Measurements from ENCODE around the gene PLA2G15. TPM values are rescaled to one million over a fixed set of nuclear protein-coding genes. Genes with fewer than 3 reads are reported as not detected.

PLA2G15 gene
- total and polyA plus RNA-seq, 2 experiments from 2014 or later, result 24.2 to 31.7 TPM

- H3K27me3 ChIP-seq, result no peaks in the 10 kb centered on the region
- no peaks in the 10 kb centered on the region for H4K20me1 ChIP-seq (ENCODE audit: insufficient read depth, poor library complexity, severe bottlenecking)
- H3K36me3 ChIP-seq (replicated peaks; ENCODE audit: insufficient read depth, low read depth), result no peaks in the 10 kb centered on the region
- H3K27ac ChIP-seq, result no peak overlapping the region
- H3K9me3 ChIP-seq (ENCODE audit: low read depth), result no peaks in the 10 kb centered on the region
- DNase-seq (ENCODE audit: low spot score), result no peak
- no peaks in the 10 kb centered on the region for H3K9me2 ChIP-seq (replicated peaks; ENCODE audit: insufficient read depth)
- no peak overlapping the region for H3K4me3 ChIP-seq
- H3K4me2 ChIP-seq, result no peak overlapping the region
- H3K79me2 ChIP-seq, result no peaks in the 10 kb centered on the region
- TF ChIP-seq CTCF (IDR thresholded peaks at IDR 0.05; ENCODE audit: poor library complexity) (no peak), EZH2phosphoT487 (IDR thresholded peaks at IDR 0.05; ENCODE audit: low read depth, severe bottlenecking, unreplicated experiment) (no peak), EZH2 (IDR thresholded peaks at IDR 0.05; ENCODE audit: borderline replicate concordance) (no peak)
- 89% methylated on average over 6 of the region's 6 CpGs for WGBS (ENCODE audit: low lambda C conversion rate, missing lambda C conversion rate)
- H2AFZ ChIP-seq, result no peak overlapping the region
- H3K4me1 ChIP-seq (ENCODE audit: insufficient read depth), result peaks cover 30% of the 10 kb centered on the region
These were observed 51.5 kb downstream of the PLA2G15 start for GRCh38 chr16:68296693-68297092.

GRCh38 chr16:68297908-68298307 lies 52.7 kb downstream of the PLA2G15 start:
- Histone ChIP-seq H4K20me1 (ENCODE audit: insufficient read depth, poor library complexity, severe bottlenecking) (no peaks in the 10 kb centered on the region), H3K36me3 (replicated peaks; ENCODE audit: insufficient read depth, low read depth) (no peaks in the 10 kb centered on the region), H2AFZ (no peak overlapping the region), H3K4me1 (ENCODE audit: insufficient read depth) (peaks cover 30% of the 10 kb centered on the region), H3K4me2 (no peak overlapping the region), H3K27me3 (no peaks in the 10 kb centered on the region), H3K9me3 (ENCODE audit: low read depth) (no peaks in the 10 kb centered on the region), H3K79me2 (no peaks in the 10 kb centered on the region), H3K4me3 (no peak overlapping the region), H3K9me2 (replicated peaks; ENCODE audit: insufficient read depth) (no peaks in the 10 kb centered on the region), H3K27ac (peak overlapping the region; percentile 44)
- DNase-seq (ENCODE audit: low spot score), result peak; percentile 23
- 69% methylated on average over 3 of the region's 3 CpGs for WGBS (ENCODE audit: low lambda C conversion rate, missing lambda C conversion rate)
- TF ChIP-seq EZH2 (IDR thresholded peaks at IDR 0.05; ENCODE audit: borderline replicate concordance), result no peak
- no peak for TF ChIP-seq EZH2phosphoT487 (IDR thresholded peaks at IDR 0.05; ENCODE audit: low read depth, severe bottlenecking, unreplicated experiment)
- no peak for TF ChIP-seq CTCF (IDR thresholded peaks at IDR 0.05; ENCODE audit: poor library complexity)

GRCh38 chr16:68298312-68298711 lies 53.1 kb downstream of the PLA2G15 start:
- H3K36me3 ChIP-seq (replicated peaks; ENCODE audit: insufficient read depth, low read depth), result no peaks in the 10 kb centered on the region
- no peaks in the 10 kb centered on the region for H4K20me1 ChIP-seq (ENCODE audit: insufficient read depth, poor library complexity, severe bottlenecking)

More at GRCh38 chr16:68298312-68298711, 53.1 kb downstream of the PLA2G15 start:
- H3K4me1 ChIP-seq (ENCODE audit: insufficient read depth), result peaks cover 30% of the 10 kb centered on the region
- no peak overlapping the region for H3K4me2 ChIP-seq
- DNase-seq (ENCODE audit: low spot score), result no peak
- H3K79me2 ChIP-seq, result no peaks in the 10 kb centered on the region
- TF ChIP-seq EZH2 (IDR thresholded peaks at IDR 0.05; ENCODE audit: borderline replicate concordance) (no peak), EZH2phosphoT487 (IDR thresholded peaks at IDR 0.05; ENCODE audit: low read depth, severe bottlenecking, unreplicated experiment) (no peak), CTCF (IDR thresholded peaks at IDR 0.05; ENCODE audit: poor library complexity) (no peak)
- 97% methylated on average over 3 of the region's 3 CpGs for WGBS (ENCODE audit: low lambda C conversion rate, missing lambda C conversion rate)
- H2AFZ ChIP-seq, result no peak overlapping the region
- no peaks in the 10 kb centered on the region for H3K9me2 ChIP-seq (replicated peaks; ENCODE audit: insufficient read depth)
- no peaks in the 10 kb centered on the region for H3K27me3 ChIP-seq
- peak overlapping the region; percentile 44 for H3K27ac ChIP-seq
- H3K4me3 ChIP-seq, result no peak overlapping the region
- no peaks in the 10 kb centered on the region for H3K9me3 ChIP-seq (ENCODE audit: low read depth)

All from hepatocyte (in vitro differentiated cells).